A549 (cell line): ENCODE measurements around the gene TRIM2. TPM values are rescaled to one million over a fixed set of nuclear protein-coding genes. Genes with fewer than 3 reads are reported as not detected.

Experiments
- ATAC-seq, 2 experiments: fragments of 200-7000 bp in 1 of 2; fragments of >200 bp in 1 of 2; cut with Nextera tagmentation in 1 of 2; cut with Tn5 transposase in 1 of 2; 3 replicates each; pipeline versions ENCODE4 v1.8.0 to v1.9.1; 2018 to 2020; ENCODE audit warnings: mild to moderate bottlenecking in 1 of 2, moderate library complexity in 1 of 2
- CTCF ChIA-PET: fragments of 300-600 bp; sonication (Branson Sonifier 250); formaldehyde crosslinking; extraction: SDS; loops from one replicate; lab custom pipeline; 2021; ENCODE audit warnings: antibody characterized with exemption, inconsistent platforms; lab: Yijun Ruan, JAX
- POLR2A ChIA-PET: fragments of 350-600 bp; formaldehyde crosslinking; extraction: SDS; loops from one replicate; lab custom pipeline; 2021; ENCODE audit warnings: antibody characterized with exemption, inconsistent platforms; lab: Yijun Ruan, JAX
- DNase-seq, 2 experiments: peaks; one replicate each; pipeline versions ENCODE4 v3.0.0 to v3.0.0-alpha.2; 2011 to 2016; ENCODE audit warnings: low read depth in 1 of 2, low spot score in 1 of 2
- FAIRE-seq: peaks from 2 replicates; lab custom pipeline; 2011; peaks lifted over from hg19 to GRCh38; lab: Jason Lieb, UNC
- H3K27ac ChIP-seq, 2 experiments: fragments of >200 bp; sonication (Bioruptor Twin); formaldehyde crosslinking; 3 replicates each; pipeline ENCODE4 v1.5.1; 2016 to 2017
- H3K4me1 ChIP-seq: fragments of >200 bp; sonication (Bioruptor Twin); formaldehyde crosslinking; 3 replicates; pipeline ENCODE4 v1.6.1; 2016
- H3K4me2 ChIP-seq: fragments of >200 bp; sonication (Bioruptor Twin); formaldehyde crosslinking; 3 replicates; pipeline ENCODE4 v1.6.1; 2016
- H3K4me3 ChIP-seq: fragments of >200 bp; sonication (Bioruptor Twin); formaldehyde crosslinking; 3 replicates; pipeline ENCODE4 v1.5.1; 2016
- H3K9me3 ChIP-seq: fragments of >200 bp; sonication (Bioruptor Twin); formaldehyde crosslinking; 3 replicates; pipeline ENCODE4 v1.6.1; 2016
- EHMT2 ChIP-seq: fragments of 200-600 bp; sonication (generic); IDR thresholded peaks from 2 replicates; pipeline ENCODE4 v1.6.1; 2016; ENCODE audit warnings: antibody characterized with exemption, low read depth, mild to moderate bottlenecking, moderate library complexity
- ESRRA ChIP-seq: fragments of 150-350 bp; IDR thresholded peaks from 2 replicates; pipeline ENCODE4 v1.6.1; 2014; ENCODE audit warnings: mild to moderate bottlenecking, low read length, borderline replicate concordance
- FOSB ChIP-seq: fragments of 250-450 bp; sonication (Bioruptor Pico); IDR thresholded peaks from 2 replicates; pipeline ENCODE4 v1.5.0; 2020; ENCODE audit warnings: mild to moderate bottlenecking, moderate library complexity
- FOXS1 ChIP-seq: fragments of 250-450 bp; sonication (Bioruptor Pico); IDR thresholded peaks from 2 replicates; pipeline ENCODE4 v1.5.0; 2020; ENCODE audit warnings: mild to moderate bottlenecking, moderate library complexity
- GATA3 ChIP-seq: IDR thresholded peaks from 2 replicates; pipeline ENCODE4 v1.6.1; 2012; ENCODE audit warnings: borderline replicate concordance
- HDAC2 ChIP-seq: fragments of 200-600 bp; sonication (generic); IDR thresholded peaks from 2 replicates; pipeline ENCODE4 v1.6.1; 2016
- HEYL ChIP-seq: fragments of 250-450 bp; sonication (Bioruptor Pico); IDR thresholded peaks from 2 replicates; pipeline ENCODE4 v1.8.0; 2021; ENCODE audit warnings: mild to moderate bottlenecking, moderate library complexity
- JUNB ChIP-seq: fragments of >200 bp; sonication (Bioruptor Twin); formaldehyde crosslinking; IDR thresholded peaks from 2 replicates; pipeline ENCODE4 v1.6.1; 2016
- KDM5A ChIP-seq: fragments of 200-600 bp; sonication (generic); IDR thresholded peaks from 2 replicates; pipeline ENCODE4 v1.6.1; 2016; ENCODE audit warnings: antibody characterized with exemption, mild to moderate bottlenecking
- MAFK ChIP-seq: fragments of 450-650 bp; IDR thresholded peaks from 2 replicates; pipeline ENCODE4 v1.6.1; 2014; ENCODE audit not compliant: partially characterized antibody
- MAZ ChIP-seq: fragments of 150-350 bp; IDR thresholded peaks from 2 replicates; pipeline ENCODE4 v1.6.1; 2014; ENCODE audit warnings: antibody characterized with exemption, low read depth, low read length, borderline replicate concordance
- POLR2AphosphoS2 ChIP-seq: conservative IDR thresholded peaks from 2 replicates; pipeline ENCODE4 v1.6.1; 2012; ENCODE audit warnings: low read length, improper control_type of control experiment, inconsistent platforms
- RCOR1 ChIP-seq: fragments of 150-350 bp; IDR thresholded peaks from 2 replicates; pipeline ENCODE4 v1.6.1; 2014; ENCODE audit warnings: antibody characterized with exemption, low read length, low read depth
- RFX5 ChIP-seq: fragments of 450-650 bp; IDR thresholded peaks from 2 replicates; pipeline ENCODE4 v1.7.1; 2014; ENCODE audit warnings: antibody characterized with exemption, mild to moderate bottlenecking, moderate library complexity
- ZC3H11A ChIP-seq: fragments of 450-650 bp; IDR thresholded peaks from 2 replicates; pipeline ENCODE4 v1.6.1; 2014; ENCODE audit warnings: antibody characterized with exemption, mild to moderate bottlenecking
- ZFP36 ChIP-seq: fragments of 450-650 bp; IDR thresholded peaks from 2 replicates; pipeline ENCODE4 v1.6.1; 2014; ENCODE audit warnings: borderline replicate concordance; ENCODE audit not compliant: partially characterized antibody
- ZNF302 ChIP-seq: fragments of 250-450 bp; sonication (Bioruptor Pico); IDR thresholded peaks from 2 replicates; pipeline ENCODE4 v1.9.0; 2021; ENCODE audit warnings: inconsistent platforms, mild to moderate bottlenecking, moderate library complexity
- WGBS: methylation state at CpG from one replicate; pipeline ENCODE4 v1.1.6; 2017; ENCODE audit errors: missing lambda C conversion rate; 5-methylcytosine and 5-hydroxymethylcytosine counted together
- polyA plus RNA-seq, 4 experiments: library from polyadenylated mRNA; depleted of rRNA in 3 of 4; stranded (reverse); fragments of >200 nt; fragmentation: RNase III in 1 of 4; extraction: RNeasy Plus Mini Kit Qiagen cat#74134 plus additional on column Dnase treatment in 1 of 4; gene quantifications; 2 replicates in 3 of 4; 3 replicates in 1 of 4; pipeline ENCODE4 v1.2.3, GENCODE V29; 2011 to 2017
- TF ChIP-seq, protein P1 (sequence below): IDR thresholded peaks from 2 replicates; pipeline ENCODE4 v1.6.1; 2012
- TF ChIP-seq, protein P2 (sequence below): fragments of 250-450 bp; sonication (Bioruptor Pico); IDR thresholded peaks from 2 replicates; pipeline ENCODE4 v1.5.0; 2021; ENCODE audit warnings: mild to moderate bottlenecking, moderate library complexity, borderline replicate concordance
- TF ChIP-seq, protein P3 (sequence below): IDR thresholded peaks from 2 replicates; pipeline ENCODE4 v1.6.1; 2012; ENCODE audit warnings: low read depth, borderline replicate concordance
- TF ChIP-seq, protein P4 (sequence below): fragments of >200 bp; sonication (Bioruptor Twin); formaldehyde crosslinking; IDR thresholded peaks from 3 replicates; pipeline ENCODE4 v1.6.1; 2016
- TF ChIP-seq, protein P5 (sequence below): fragments of 150-350 bp; IDR thresholded peaks from 2 replicates; pipeline ENCODE4 v1.6.1; 2014; ENCODE audit warnings: low read depth, mild to moderate bottlenecking, low read length
- TF ChIP-seq, protein P6 (sequence below): fragments of 250-450 bp; sonication (Bioruptor Pico); IDR thresholded peaks from 2 replicates; pipeline ENCODE4 v1.5.0; 2020; ENCODE audit warnings: low read depth, mild to moderate bottlenecking, moderate library complexity
- TF ChIP-seq, protein P7 (sequence below): fragments of >200 bp; sonication (Bioruptor Twin); formaldehyde crosslinking; IDR thresholded peaks from 3 replicates; pipeline ENCODE4 v1.5.1; 2016

TRIM2 gene
- polyA plus RNA-seq, 2 of the 4 experiments (the other 2 are of a cell fraction) = 0.92 to 1.4 TPM

DNA sequence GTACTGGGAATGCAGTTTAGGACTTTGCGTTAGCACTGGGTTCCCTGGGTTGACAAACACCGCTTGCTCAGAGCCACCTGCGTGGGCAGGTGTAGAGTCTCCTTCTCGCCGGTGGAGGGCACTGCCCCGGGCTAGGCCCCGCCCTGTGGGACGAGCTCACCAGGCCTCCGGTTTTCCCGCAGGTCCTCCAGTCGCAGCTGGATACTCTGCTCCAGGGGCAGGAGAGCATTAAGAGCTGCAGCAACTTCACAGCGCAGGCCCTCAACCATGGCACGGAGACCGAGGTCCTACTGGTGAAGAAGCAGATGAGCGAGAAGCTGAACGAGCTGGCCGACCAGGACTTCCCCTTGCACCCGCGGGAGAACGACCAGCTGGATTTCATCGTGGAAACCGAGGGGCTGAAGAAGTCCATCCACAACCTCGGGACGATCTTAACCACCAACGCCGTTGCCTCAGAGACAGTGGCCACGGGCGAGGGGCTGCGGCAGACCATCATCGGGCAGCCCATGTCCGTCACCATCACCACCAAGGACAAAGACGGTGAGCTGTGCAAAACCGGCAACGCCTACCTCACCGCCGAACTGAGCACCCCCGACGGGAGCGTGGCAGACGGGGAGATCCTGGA is 91.0 kb downstream of the TRIM2 start:
- no peak for DNase-seq
- CTCF ChIA-PET = no interaction called here
- H3K4me3 ChIP-seq = no peak overlapping the region
- no peak for ATAC-seq
- POLR2A ChIA-PET = no interaction called here
- H3K4me1 ChIP-seq = peaks cover 3% of the 10 kb centered on the region; the same call in 1 of the 3 replicates
- no peak overlapping the region for H3K4me2 ChIP-seq
- H3K9me3 ChIP-seq = peaks cover 3% of the 10 kb centered on the region; the same call in 2 of the 3 replicates
- 88% methylated on average over 21 of the region's 40 CpGs for WGBS
- H3K27ac ChIP-seq = no peak overlapping the region
- no peak for FAIRE-seq
- TF ChIP-seq, protein P1, sequence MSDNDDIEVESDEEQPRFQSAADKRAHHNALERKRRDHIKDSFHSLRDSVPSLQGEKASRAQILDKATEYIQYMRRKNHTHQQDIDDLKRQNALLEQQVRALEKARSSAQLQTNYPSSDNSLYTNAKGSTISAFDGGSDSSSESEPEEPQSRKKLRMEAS = no peak
- TF ChIP-seq, protein P2, sequence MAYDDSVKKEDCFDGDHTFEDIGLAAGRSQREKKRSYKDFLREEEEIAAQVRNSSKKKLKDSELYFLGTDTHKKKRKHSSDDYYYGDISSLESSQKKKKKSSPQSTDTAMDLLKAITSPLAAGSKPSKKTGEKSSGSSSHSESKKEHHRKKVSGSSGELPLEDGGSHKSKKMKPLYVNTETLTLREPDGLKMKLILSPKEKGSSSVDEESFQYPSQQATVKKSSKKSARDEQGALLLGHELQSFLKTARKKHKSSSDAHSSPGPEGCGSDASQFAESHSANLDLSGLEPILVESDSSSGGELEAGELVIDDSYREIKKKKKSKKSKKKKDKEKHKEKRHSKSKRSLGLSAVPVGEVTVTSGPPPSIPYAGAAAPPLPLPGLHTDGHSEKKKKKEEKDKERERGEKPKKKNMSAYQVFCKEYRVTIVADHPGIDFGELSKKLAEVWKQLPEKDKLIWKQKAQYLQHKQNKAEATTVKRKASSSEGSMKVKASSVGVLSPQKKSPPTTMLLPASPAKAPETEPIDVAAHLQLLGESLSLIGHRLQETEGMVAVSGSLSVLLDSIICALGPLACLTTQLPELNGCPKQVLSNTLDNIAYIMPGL (CRISPR knock-in tag) = no peak
- TF ChIP-seq ZFP36 = no peak
- TF ChIP-seq GATA3 = no peak
- TF ChIP-seq, protein P3, sequence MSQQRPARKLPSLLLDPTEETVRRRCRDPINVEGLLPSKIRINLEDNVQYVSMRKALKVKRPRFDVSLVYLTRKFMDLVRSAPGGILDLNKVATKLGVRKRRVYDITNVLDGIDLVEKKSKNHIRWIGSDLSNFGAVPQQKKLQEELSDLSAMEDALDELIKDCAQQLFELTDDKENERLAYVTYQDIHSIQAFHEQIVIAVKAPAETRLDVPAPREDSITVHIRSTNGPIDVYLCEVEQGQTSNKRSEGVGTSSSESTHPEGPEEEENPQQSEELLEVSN = no peak
- TF ChIP-seq ZC3H11A = no peak
- no peak for TF ChIP-seq ZNF302
- no peak for TF ChIP-seq JUNB
- TF ChIP-seq FOXS1 (CRISPR knock-in tag) = no peak

DNA sequence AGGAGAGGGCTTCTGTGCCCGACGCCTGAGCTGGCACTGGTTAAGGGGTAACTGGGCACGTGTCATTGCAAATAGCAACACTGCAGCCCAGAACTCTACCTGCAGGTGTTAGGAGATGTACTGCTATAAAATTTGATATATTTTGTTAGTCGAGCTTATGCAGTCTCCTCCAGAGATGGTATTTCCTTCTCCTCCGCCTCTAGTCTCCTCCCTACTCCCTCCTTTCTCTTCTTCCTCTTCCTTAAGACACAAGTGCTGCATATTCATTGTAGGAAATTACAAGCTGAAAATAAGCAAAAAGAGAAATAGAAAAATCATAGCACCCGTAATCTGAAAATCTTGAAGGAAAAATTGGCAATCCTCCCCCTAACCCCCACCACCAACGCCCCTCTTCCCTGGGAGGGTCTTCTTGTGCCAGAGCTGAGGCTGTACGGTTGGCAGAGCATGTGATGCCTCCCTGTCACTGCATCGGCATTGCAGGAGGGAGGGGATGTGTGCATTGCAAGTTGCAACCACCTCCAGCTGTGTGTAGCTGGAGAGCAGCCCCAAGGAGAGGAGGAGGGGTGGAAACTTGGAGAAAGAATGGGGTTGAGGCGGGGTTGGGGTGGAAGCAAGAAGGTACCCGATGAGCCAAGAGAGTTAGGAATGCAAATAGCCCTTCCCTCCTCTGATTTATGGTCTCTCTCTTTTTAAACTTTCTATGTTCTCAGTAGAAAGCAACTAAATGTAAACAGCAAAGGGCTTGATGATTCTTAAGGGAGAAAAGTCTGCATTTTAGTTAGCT is 92.0 kb downstream of the TRIM2 start:
- POLR2A ChIA-PET = no interaction called here
- ATAC-seq (no peak; a peak in 1 of 6 replicates), DNase-seq (no peak), FAIRE-seq (no peak)
- H3K27ac ChIP-seq = no peak overlapping the region
- 33% methylated on average over 11 of the region's 11 CpGs for WGBS
- H3K4me2 ChIP-seq = peak overlapping the region; percentile 42; the same call in 1 of the 3 replicates
- peaks cover 3% of the 10 kb centered on the region; the same call in 1 of the 3 replicates for H3K4me1 ChIP-seq
- H3K9me3 ChIP-seq = peaks cover 8% of the 10 kb centered on the region; the same call in 2 of the 3 replicates
- CTCF ChIA-PET = no interaction called here
- H3K4me3 ChIP-seq = no peak overlapping the region
- no peak for TF ChIP-seq MAFK
- no peak for TF ChIP-seq HEYL (CRISPR knock-in tag)
- TF ChIP-seq, protein P4, sequence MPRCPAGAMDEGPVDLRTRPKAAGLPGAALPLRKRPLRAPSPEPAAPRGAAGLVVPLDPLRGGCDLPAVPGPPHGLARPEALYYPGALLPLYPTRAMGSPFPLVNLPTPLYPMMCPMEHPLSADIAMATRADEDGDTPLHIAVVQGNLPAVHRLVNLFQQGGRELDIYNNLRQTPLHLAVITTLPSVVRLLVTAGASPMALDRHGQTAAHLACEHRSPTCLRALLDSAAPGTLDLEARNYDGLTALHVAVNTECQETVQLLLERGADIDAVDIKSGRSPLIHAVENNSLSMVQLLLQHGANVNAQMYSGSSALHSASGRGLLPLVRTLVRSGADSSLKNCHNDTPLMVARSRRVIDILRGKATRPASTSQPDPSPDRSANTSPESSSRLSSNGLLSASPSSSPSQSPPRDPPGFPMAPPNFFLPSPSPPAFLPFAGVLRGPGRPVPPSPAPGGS = no peak
- TF ChIP-seq, protein P5, sequence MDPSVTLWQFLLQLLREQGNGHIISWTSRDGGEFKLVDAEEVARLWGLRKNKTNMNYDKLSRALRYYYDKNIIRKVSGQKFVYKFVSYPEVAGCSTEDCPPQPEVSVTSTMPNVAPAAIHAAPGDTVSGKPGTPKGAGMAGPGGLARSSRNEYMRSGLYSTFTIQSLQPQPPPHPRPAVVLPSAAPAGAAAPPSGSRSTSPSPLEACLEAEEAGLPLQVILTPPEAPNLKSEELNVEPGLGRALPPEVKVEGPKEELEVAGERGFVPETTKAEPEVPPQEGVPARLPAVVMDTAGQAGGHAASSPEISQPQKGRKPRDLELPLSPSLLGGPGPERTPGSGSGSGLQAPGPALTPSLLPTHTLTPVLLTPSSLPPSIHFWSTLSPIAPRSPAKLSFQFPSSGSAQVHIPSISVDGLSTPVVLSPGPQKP = no peak
- TF ChIP-seq HDAC2 = no peak
- no peak for TF ChIP-seq POLR2AphosphoS2
- TF ChIP-seq, protein P6, sequence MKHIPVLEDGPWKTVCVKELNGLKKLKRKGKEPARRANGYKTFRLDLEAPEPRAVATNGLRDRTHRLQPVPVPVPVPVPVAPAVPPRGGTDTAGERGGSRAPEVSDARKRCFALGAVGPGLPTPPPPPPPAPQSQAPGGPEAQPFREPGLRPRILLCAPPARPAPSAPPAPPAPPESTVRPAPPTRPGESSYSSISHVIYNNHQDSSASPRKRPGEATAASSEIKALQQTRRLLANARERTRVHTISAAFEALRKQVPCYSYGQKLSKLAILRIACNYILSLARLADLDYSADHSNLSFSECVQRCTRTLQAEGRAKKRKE (CRISPR knock-in tag) = no peak
- TF ChIP-seq KDM5A = no peak
- TF ChIP-seq FOSB = no peak
- TF ChIP-seq, protein P3 = no peak
- TF ChIP-seq EHMT2 = no peak
- no peak for TF ChIP-seq FOXS1 (CRISPR knock-in tag)
- TF ChIP-seq, protein P2 (CRISPR knock-in tag) = no peak
- no peak for TF ChIP-seq RCOR1
- TF ChIP-seq, protein P7, sequence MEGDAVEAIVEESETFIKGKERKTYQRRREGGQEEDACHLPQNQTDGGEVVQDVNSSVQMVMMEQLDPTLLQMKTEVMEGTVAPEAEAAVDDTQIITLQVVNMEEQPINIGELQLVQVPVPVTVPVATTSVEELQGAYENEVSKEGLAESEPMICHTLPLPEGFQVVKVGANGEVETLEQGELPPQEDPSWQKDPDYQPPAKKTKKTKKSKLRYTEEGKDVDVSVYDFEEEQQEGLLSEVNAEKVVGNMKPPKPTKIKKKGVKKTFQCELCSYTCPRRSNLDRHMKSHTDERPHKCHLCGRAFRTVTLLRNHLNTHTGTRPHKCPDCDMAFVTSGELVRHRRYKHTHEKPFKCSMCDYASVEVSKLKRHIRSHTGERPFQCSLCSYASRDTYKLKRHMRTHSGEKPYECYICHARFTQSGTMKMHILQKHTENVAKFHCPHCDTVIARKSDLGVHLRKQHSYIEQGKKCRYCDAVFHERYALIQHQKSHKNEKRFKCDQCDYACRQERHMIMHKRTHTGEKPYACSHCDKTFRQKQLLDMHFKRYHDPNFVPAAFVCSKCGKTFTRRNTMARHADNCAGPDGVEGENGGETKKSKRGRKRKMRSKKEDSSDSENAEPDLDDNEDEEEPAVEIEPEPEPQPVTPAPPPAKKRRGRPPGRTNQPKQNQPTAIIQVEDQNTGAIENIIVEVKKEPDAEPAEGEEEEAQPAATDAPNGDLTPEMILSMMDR = no peak
- TF ChIP-seq ESRRA = no peak
- no peak for TF ChIP-seq MAZ
- no peak for TF ChIP-seq RFX5
